HEK293 (cell line): ENCODE results near the gene R3HDM4.

Source experiments
- CTCF ChIA-PET: fragments of 350-600 bp; formaldehyde crosslinking; extraction: SDS; loops from one replicate; lab custom pipeline; 2021; ENCODE audit warnings: antibody characterized with exemption; lab: Yijun Ruan, JAX
- POLR2A ChIA-PET: fragments of 300-600 bp; formaldehyde crosslinking; extraction: SDS; loops from one replicate; lab custom pipeline; 2020; ENCODE audit warnings: antibody characterized with exemption, inconsistent platforms; lab: Yijun Ruan, JAX
- H3K27ac ChIP-seq: fragments of 200-500 bp; sonication (Bioruptor generic); 2 replicates; pipeline ENCODE4 v1.5.1; 2014; ENCODE audit warnings: low read depth, low read length, control low read depth, inconsistent platforms; ENCODE audit errors: extremely low read depth
- H3K36me3 ChIP-seq, 2 experiments: fragments of 200-500 bp in 1 of 2; sonication (Bioruptor generic) in 1 of 2; 1 replicate in 1 of 2; 2 replicates in 1 of 2; pipeline ENCODE4 v1.5.1; 2014 to 2017; ENCODE audit warnings: inconsistent platforms in 2 of 2, low read length in 2 of 2; ENCODE audit not compliant: control insufficient read depth in 2 of 2, insufficient read depth in 1 of 2
- H3K4me1 ChIP-seq: fragments of 200-500 bp; sonication (Bioruptor generic); 2 replicates; pipeline ENCODE4 v1.5.1; 2014; ENCODE audit warnings: mild to moderate bottlenecking, low read length, inconsistent platforms; ENCODE audit not compliant: control insufficient read depth, insufficient read depth
- H3K4me3 ChIP-seq: 2 replicates; pipeline ENCODE4 v1.5.1; 2011; ENCODE audit warnings: low read depth, mild to moderate bottlenecking, control low read depth, low read length, moderate library complexity
- H3K9me3 ChIP-seq: fragments of 200-500 bp; sonication (Bioruptor generic); 2 replicates; pipeline ENCODE4 v1.5.1; 2014; ENCODE audit warnings: low read depth, low read length, inconsistent platforms; ENCODE audit not compliant: control insufficient read depth, insufficient read depth
- BCL11B ChIP-seq: fragments of 450-650 bp; formaldehyde crosslinking; IDR thresholded peaks from 2 replicates; pipeline ENCODE4 v1.5.1; 2016; ENCODE audit warnings: low read depth, missing biosample characterization, missing genetic modification characterization
- KLF8 ChIP-seq: fragments of 450-650 bp; formaldehyde crosslinking; IDR thresholded peaks from 2 replicates; pipeline ENCODE4 v1.5.1; 2016; ENCODE audit warnings: missing biosample characterization, missing genetic modification characterization
- MYNN ChIP-seq: fragments of 450-650 bp; formaldehyde crosslinking; IDR thresholded peaks from 2 replicates; pipeline ENCODE4 v1.5.1; 2016; ENCODE audit warnings: missing biosample characterization, missing genetic modification characterization, borderline replicate concordance
- RBAK ChIP-seq: fragments of 450-650 bp; formaldehyde crosslinking; IDR thresholded peaks from 2 replicates; pipeline ENCODE4 v1.5.1; 2016; ENCODE audit warnings: missing biosample characterization, missing genetic modification characterization
- ZBTB17 ChIP-seq: fragments of 450-650 bp; formaldehyde crosslinking; IDR thresholded peaks from 2 replicates; pipeline ENCODE4 v1.5.1; 2016; ENCODE audit warnings: missing biosample characterization, missing genetic modification characterization
- ZFHX2 ChIP-seq: fragments of 450-650 bp; formaldehyde crosslinking; conservative IDR thresholded peaks from 2 replicates; pipeline ENCODE4 v1.5.1; 2016; ENCODE audit warnings: missing biosample characterization, missing genetic modification characterization
- ZFP69B ChIP-seq: fragments of 450-650 bp; formaldehyde crosslinking; IDR thresholded peaks from 2 replicates; pipeline ENCODE4 v1.5.1; 2016; ENCODE audit warnings: missing biosample characterization, missing genetic modification characterization
- ZNF239 ChIP-seq: fragments of 450-650 bp; formaldehyde crosslinking; IDR thresholded peaks from 2 replicates; pipeline ENCODE4 v1.5.1; 2016; ENCODE audit warnings: missing biosample characterization, missing genetic modification characterization
- ZNF292 ChIP-seq: fragments of 450-650 bp; formaldehyde crosslinking; IDR thresholded peaks from 2 replicates; pipeline ENCODE4 v1.5.1; 2016; ENCODE audit warnings: low read depth, missing biosample characterization, missing genetic modification characterization, borderline replicate concordance
- ZNF548 ChIP-seq: fragments of 450-650 bp; formaldehyde crosslinking; IDR thresholded peaks from 2 replicates; pipeline ENCODE4 v1.5.1; 2016; ENCODE audit warnings: missing biosample characterization, missing genetic modification characterization
- ZNF560 ChIP-seq: fragments of 450-650 bp; formaldehyde crosslinking; IDR thresholded peaks from 2 replicates; pipeline ENCODE4 v1.5.1; 2017; ENCODE audit warnings: missing biosample characterization, missing genetic modification characterization, borderline replicate concordance
- ZNF664 ChIP-seq: fragments of 450-650 bp; formaldehyde crosslinking; IDR thresholded peaks from 2 replicates; pipeline ENCODE4 v1.5.1; 2016; ENCODE audit warnings: missing biosample characterization, missing genetic modification characterization
- ZNF692 ChIP-seq: fragments of 450-650 bp; formaldehyde crosslinking; IDR thresholded peaks from 2 replicates; pipeline ENCODE4 v1.5.1; 2016; ENCODE audit warnings: missing biosample characterization, missing genetic modification characterization
- ZNF701 ChIP-seq: fragments of 450-650 bp; formaldehyde crosslinking; IDR thresholded peaks from 2 replicates; pipeline ENCODE4 v1.5.1; 2016; ENCODE audit warnings: missing biosample characterization, missing genetic modification characterization
- ZNF747 ChIP-seq: fragments of 450-650 bp; formaldehyde crosslinking; IDR thresholded peaks from 2 replicates; pipeline ENCODE4 v1.5.1; 2016; ENCODE audit warnings: missing biosample characterization, missing genetic modification characterization
- ZNF837 ChIP-seq: fragments of 450-650 bp; formaldehyde crosslinking; IDR thresholded peaks from 2 replicates; pipeline ENCODE4 v1.5.1; 2016; ENCODE audit warnings: missing biosample characterization, missing genetic modification characterization
- ZSCAN23 ChIP-seq: fragments of 450-650 bp; formaldehyde crosslinking; IDR thresholded peaks from 2 replicates; pipeline ENCODE4 v1.5.1; 2016; ENCODE audit warnings: missing biosample characterization, missing genetic modification characterization
- TF ChIP-seq, protein P1 (sequence below): fragments of 450-650 bp; formaldehyde crosslinking; IDR thresholded peaks from 2 replicates; pipeline ENCODE4 v1.5.1; 2016; ENCODE audit warnings: missing biosample characterization, missing genetic modification characterization
- TF ChIP-seq, protein P2 (sequence below): fragments of 450-650 bp; formaldehyde crosslinking; IDR thresholded peaks from 2 replicates; pipeline ENCODE4 v1.5.1; 2016; ENCODE audit warnings: missing biosample characterization, missing genetic modification characterization
- TF ChIP-seq, protein P3 (sequence below): fragments of 450-650 bp; formaldehyde crosslinking; IDR thresholded peaks from 2 replicates; pipeline ENCODE4 v1.5.1; 2016; ENCODE audit warnings: missing biosample characterization, missing genetic modification characterization

R3HDM4 gene

DNA sequence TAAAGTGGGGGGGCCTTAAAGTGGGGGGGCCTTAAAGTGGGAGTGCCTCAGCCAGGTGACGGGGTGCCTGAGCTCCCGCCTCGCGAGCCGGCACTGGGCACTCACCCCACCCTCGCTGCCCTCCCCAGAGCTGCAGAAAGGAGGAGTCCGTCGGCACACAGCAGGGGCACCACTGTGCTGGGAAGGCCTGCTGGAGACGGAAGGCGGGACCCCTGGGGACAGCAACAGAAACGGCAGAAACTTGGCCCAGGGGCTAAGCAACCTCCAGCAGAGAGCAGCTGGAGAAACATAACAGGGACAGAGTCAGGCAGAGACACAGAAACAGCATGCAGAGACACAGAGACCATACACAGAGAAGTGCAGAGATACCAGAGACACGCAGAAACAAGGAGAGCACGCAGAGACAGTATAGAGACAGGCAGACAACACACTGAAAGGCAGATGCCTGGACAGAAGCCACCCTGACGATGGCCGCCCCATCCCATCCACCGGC, 45.7 kb downstream of the R3HDM4 start (continued):
- TF ChIP-seq ZNF548 (tag by site-specific recombination) (no peak), MYNN (tag by site-specific recombination) (no peak), ZNF292 (tag by site-specific recombination) (no peak), ZNF837 (tag by site-specific recombination) (no peak), ZFHX2 (tag by site-specific recombination) (no peak), RBAK (tag by site-specific recombination) (no peak)
- TF ChIP-seq, protein P1, sequence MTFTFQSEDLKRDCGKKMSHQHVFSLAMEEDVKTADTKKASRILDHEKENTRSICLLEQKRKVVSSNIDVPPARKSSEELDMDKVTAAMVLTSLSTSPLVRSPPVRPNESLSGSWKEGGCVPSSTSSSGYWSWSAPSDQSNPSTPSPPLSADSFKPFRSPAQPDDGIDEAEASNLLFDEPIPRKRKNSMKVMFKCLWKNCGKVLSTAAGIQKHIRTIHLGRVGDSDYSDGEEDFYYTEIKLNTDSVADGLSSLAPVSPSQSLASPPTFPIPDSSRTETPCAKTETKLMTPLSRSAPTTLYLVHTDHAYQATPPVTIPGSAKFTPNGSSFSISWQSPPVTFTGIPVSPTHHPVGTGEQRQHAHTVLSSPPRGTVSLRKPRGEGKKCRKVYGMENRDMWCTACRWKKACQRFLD (tag by site-specific recombination), result no peak
- TF ChIP-seq, protein P2, sequence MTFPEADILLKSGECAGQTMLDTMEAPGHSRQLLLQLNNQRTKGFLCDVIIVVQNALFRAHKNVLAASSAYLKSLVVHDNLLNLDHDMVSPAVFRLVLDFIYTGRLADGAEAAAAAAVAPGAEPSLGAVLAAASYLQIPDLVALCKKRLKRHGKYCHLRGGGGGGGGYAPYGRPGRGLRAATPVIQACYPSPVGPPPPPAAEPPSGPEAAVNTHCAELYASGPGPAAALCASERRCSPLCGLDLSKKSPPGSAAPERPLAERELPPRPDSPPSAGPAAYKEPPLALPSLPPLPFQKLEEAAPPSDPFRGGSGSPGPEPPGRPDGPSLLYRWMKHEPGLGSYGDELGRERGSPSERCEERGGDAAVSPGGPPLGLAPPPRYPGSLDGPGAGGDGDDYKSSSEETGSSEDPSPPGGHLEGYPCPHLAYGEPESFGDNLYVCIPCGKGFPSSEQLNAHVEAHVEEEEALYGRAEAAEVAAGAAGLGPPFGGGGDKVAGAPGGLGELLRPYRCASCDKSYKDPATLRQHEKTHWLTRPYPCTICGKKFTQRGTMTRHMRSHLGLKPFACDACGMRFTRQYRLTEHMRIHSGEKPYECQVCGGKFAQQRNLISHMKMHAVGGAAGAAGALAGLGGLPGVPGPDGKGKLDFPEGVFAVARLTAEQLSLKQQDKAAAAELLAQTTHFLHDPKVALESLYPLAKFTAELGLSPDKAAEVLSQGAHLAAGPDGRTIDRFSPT (tag by site-specific recombination), result peak; percentile 60; the same call in 1 of the 2 replicates

- no peak overlapping the region for H3K4me3 ChIP-seq
- H3K4me1 ChIP-seq, result no peaks in the 10 kb centered on the region; the same call in 1 of the 2 replicates
- ChIA-PET POLR2A (no interaction called here), CTCF (no interaction called here)
- no peak overlapping the region for H3K27ac ChIP-seq
- TF ChIP-seq ZBTB17 (tag by site-specific recombination) (no peak), ZNF692 (no peak)
- no peaks in the 10 kb centered on the region for H3K9me3 ChIP-seq
- H3K36me3 ChIP-seq, result peaks cover 7 to 38% of the 10 kb centered on the region in 2 experiments; a peak in 2 of 3 replicates
These were observed 46.2 kb downstream of the R3HDM4 start for GRCh38 chr19:866769-867300.

DNA sequence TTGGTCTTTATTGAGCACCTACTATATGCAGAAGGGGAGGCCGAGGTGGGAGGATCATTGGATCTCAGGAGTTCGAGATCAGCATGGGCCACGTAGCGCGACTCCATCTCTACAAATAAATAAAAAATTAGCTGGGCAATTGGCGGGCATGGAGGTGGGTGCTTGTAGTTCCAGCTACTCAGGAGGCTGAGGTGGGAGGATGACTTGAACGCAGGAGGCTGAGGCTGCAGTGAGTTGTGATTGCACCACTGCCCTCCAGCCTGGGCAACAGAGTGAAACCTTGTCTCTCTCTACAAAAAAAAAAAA, 49.8 kb downstream of the R3HDM4 start:
- H3K36me3 ChIP-seq, result peaks cover 0 to 10% of the 10 kb centered on the region in 2 experiments; a peak in 1 of 3 replicates
- no peak overlapping the region for H3K27ac ChIP-seq
- no peaks in the 10 kb centered on the region for H3K9me3 ChIP-seq
- H3K4me1 ChIP-seq, result no peaks in the 10 kb centered on the region
- CTCF ChIA-PET, result interaction anchor here (0.6 to 1.8 kb wide), 10 partner anchors 17 to 145 kb away, joined by 3 to 10 read pairs (median 4); partner anchors contain the start of gene RNU6-9
- H3K4me3 ChIP-seq, result no peak overlapping the region
- POLR2A ChIA-PET, result interaction anchor here (0.5 to 1.4 kb wide), 3 partner anchors 15 to 289 kb away, joined by 3 to 6 read pairs (median 4); partner anchors contain the start of genes MED16 and RNU6-9
- no peak for TF ChIP-seq ZNF747 (tag by site-specific recombination)
- TF ChIP-seq ZFP69B, result no peak
- no peak for TF ChIP-seq ZNF239 (tag by site-specific recombination)
- no peak for TF ChIP-seq ZNF701 (tag by site-specific recombination)
- TF ChIP-seq, protein P3, sequence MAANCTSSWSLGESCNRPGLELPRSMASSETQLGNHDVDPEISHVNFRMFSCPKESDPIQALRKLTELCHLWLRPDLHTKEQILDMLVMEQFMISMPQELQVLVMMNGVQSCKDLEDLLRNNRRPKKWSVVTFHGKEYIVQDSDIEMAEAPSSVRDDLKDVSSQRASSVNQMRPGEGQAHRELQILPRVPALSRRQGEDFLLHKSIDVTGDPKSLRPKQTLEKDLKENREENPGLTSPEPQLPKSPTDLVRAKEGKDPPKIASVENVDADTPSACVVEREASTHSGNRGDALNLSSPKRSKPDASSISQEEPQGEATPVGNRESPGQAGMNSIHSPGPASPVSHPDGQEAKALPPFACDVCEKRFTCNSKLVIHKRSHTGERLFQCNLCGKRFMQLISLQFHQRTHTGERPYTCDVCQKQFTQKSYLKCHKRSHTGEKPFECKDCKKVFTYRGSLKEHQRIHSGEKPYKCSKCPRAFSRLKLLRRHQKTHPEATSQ (tag by site-specific recombination), result no peak
- no peak for TF ChIP-seq ZNF560 (tag by site-specific recombination)
- TF ChIP-seq ZSCAN23, result no peak
- no peak for TF ChIP-seq BCL11B (tag by site-specific recombination)
- 0 out of 2 replicates have a peak, but pooled peaks have one; percentile 10 for TF ChIP-seq KLF8
- peak; percentile 79; the same call in 1 of the 2 replicates for TF ChIP-seq ZNF664 (tag by site-specific recombination)
